22Rv1 (cell line): ENCODE data around the gene ALPL.

ENCODE experiments used
- CTCF ChIP-seq: fragments of 450-650 bp; IDR thresholded peaks from 2 replicates; pipeline ENCODE4 v1.5.1; 2017; ENCODE audit warnings: mild to moderate bottlenecking
- ZFX ChIP-seq: fragments of 450-650 bp; IDR thresholded peaks from 2 replicates; pipeline ENCODE4 v1.6.1; 2017; ENCODE audit warnings: antibody characterized with exemption, borderline replicate concordance

GRCh38 chr1:21563971-21564370, 54.7 kb downstream of the ALPL start:
- TF ChIP-seq CTCF (no peak), ZFX (no peak)
